A204.1 (cell line): Measurements from ENCODE around the gene RASAL2.
"Not testable (repeated sequence)": the region's sequence is repeated elsewhere in the genome, so short reads cannot be mapped to it uniquely, and the experiment has no call there.

Experiments used
- FAIRE-seq: peaks from 2 replicates; lab custom pipeline; 2012; peaks lifted over from hg19 to GRCh38; lab: Jason Lieb, UNC

The RASAL2 gene

DNA sequence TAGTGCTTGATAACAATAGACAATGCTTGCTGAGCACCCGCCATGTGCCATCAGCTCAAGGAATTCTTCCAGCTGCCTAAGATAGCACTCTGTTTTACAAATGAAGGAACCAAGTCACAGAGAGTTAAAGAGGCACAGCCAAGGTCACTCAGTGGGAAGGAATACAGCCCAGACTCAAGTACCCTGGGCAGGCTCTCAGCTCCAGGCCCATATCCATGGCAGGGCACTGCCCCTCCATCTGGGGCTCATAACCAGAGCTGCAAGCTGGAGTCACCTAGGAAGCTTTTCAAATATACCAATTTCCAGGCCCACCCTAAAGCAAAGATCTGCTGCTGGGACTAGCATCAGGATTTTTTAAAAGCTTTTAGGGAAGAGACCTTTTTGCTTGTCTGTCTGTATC lies 401.3 kb downstream of the RASAL2 start:
- no peak for FAIRE-seq

DNA sequence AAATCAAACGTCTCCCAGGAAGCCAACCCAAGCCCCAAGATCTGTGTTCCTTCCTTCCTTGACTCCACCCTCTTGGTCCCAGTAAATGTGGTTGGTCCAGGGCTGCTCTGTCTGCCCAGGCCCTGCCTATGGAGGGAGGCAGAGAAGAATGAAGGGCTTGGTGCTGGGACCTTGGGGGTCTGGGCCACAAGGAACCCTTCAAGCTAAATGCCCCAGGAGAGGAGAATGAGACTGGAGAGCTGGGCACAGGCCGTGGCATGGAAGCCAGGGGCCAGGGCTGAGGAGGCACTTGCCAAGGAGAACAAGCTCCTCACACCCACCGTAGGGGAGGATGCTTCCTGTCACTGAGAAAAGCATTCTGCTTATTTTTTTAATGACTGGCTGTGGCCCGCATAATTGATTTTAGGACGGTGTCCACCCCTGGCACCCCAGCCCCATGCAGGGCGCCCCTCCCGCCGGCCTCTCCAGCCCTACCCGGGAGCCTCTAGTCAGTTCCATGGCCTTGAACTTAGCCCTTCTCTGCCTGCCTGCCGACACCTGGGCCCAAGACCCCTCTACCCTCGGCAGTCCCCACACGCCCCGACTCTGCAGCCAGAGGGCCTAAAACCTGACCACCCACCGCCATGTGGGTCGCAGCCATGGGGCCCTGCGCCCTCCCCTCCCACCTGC lies 402.0 kb downstream of the RASAL2 start:
- FAIRE-seq, result no peak

DNA sequence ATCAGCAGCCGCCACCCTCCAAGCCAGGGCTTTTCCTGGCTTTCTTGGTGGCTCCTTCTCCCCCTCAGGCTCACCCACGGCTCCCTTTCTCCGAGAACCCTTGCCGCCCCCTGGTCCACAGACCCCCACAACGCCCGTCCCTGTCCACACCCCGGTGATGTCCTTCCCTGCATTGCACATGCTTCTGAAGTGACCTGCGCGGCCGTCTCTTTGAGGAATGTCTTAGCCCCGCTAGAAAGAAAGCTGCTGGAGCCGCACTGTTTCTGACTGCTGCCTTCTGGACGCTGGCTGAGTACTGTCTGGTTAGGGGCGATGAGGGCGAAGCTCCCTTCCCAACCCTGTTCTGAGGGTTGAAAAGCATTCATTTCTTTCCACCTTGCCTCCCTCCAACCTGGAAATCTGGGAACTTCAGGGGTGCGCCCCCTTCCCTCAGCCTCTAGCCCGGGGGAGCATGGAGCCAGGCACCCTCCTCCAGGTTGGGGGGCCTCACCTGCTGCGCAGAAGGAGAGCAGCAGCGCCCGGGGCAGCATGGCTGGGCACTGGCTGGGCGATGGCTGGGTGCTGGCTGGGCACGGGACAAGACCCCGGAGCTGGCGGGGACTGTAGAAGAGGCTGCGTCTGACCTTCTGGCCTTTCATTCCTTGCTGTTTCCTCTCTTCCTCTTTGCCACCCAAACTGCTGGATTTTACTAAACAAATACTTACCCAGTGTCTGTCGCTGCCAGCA lies 402.7 kb downstream of the RASAL2 start, which contains the start of gene CLEC20A:
TSS of gene CLEC20A (minus strand) at position 555 of the 726 bp plus-strand sequence. CDS start at position 530, 25 bp downstream.
- FAIRE-seq, result no peak

DNA sequence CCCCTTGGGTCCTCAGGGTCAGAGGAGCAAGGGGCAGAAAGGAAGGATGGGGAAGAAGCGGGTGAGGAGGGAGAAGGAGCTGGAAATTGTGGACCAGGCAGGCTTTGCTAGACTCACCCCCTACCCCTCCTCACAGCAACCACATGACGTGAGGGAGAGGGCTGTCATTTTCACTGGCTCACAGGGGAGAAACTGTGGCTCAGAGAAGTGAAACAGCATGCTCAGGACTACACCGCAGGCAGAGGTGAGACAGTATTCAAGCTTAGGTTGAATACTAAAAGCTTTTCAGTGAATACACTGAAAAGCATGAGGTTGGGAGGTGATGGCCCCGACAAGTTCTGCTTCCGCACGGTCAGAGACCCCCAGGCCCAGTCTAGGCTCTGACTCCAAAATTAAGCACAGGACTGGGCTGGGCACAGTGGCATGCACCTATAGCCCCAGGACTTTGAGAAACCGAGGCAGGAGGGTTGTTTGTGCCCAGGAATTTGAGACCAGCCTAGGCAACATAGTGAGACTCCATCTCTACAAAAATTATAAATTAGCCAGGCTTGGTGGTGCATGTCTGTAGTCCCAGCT lies 404.1 kb downstream of the RASAL2 start:
- no peak for FAIRE-seq

DNA sequence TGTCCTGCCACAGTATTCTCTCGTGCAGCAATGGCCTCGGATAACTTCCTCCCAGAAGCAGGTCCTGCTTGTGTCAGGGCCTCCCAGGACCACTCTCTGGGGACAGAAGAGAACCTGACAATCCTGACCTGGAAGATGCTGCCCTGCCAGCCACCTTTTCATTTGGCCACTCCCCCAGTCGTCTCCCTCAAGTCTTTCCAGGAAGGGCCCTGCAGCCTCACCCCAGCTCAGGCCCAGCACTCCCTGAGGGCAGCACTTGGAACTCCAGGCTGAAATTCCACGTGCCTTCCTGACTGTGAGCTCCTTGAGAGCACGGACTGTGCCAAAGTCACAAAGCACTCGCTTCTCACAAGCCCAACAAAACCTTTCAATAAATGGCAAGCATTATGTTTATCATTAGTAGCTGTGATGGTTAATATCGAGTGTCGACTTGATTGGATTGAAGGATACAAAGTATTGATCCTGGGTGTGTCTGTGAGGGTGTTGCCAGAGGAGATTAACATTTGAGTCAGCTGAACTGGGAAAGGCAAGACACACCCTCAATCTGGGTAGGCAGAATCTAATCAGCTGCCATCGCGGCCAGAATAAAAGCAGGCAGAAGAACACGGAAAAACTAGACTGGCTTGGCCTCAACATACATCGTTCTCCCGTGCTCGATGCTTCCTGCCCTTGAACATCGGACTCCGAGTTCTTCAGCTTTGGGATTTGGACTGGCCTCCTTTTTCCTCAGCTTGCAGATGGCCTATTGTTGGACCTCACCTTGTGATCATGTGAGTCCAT lies 405.2 kb downstream of the RASAL2 start:
- FAIRE-seq, result no peak

DNA sequence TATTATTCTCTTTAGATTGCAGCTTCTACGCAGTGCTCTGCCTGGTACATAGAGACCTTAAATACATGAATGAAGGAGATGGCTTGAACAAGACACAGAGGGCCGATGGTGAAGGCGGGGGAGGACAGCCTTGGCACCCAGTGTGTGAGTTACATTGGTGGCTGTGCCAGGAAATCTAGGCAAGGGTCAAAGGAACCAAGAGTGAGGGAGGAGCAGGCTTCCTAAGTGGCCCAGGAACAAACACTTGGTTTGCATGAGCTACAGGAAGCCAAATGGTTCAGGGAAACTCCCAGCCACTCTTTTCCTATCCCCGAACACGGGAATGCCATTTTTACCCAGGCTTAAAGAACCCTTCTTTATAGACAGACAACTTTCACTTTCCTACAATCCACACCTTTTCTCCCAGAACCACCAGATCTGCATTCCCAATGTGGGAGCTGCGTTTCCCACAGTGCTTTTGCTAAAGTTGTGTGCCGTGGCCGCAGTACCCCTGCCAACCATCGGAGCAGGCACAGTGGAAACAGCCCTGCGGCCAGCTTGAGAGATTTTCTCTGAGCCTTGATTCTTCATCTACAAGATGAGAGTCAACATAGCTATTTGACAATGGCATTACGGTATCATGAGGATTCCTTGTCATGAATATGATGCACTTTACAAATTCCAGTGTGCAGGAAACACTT lies 406.3 kb downstream of the RASAL2 start:
- no peak for FAIRE-seq

DNA sequence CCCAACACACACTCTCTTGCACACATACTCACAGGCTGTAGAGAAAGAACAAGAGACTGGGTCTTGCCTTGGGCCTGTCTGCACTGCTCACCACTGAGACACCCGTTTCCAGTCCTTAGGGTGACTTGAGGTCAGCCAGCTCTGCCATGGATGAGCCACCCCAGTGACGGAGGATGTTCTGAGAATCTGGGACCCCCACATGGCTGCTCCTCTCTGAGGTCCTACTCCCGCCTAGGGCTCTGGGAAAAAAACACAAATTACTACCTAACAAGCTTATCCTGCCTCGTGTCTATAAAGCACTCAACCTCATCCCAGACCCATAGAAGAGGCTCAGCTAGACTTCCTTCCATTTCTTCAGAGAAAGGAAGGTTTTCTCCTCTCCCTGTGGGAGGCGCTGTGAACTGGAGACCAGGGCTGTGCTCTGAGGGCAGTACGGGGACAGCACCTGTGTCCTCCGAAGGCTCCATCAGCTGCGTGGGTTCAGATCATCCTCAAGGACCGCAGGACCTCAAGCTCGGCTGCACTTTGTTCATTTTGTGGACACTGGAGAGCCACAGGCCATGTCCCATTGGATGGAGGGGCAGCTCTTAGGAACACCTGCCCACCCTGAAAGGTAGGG lies 407.1 kb downstream of the RASAL2 start:
- FAIRE-seq, result no peak

DNA sequence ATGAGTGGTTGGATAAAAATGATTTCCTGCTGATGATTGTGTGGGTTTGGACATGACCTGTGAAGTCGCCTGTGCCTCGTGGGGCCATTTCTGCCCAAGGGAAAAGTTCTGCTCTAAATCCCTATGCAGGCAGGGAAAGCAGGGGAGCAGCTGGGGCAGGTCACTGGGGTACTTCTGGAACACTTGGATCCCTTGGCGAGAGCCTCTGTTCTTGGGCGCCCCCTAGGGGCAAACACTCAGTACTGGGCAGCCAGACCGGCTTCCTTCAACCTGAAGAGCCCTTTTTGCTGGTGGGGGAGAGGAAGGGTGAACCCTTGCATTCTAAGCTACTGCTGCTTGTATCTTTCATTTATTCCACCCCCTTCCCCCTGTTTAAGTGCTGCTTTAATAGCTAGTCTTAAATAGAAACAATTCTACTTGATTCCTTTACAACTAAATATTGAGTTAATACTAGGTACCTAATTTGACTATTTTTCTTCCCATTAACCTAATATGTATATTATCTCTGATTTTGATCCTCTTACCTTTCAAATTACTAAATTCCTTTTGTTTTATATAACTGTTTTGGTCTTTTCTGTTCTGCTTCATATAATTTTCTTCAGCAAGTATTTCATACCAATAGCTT lies 407.9 kb downstream of the RASAL2 start:
- FAIRE-seq, result no peak

DNA sequence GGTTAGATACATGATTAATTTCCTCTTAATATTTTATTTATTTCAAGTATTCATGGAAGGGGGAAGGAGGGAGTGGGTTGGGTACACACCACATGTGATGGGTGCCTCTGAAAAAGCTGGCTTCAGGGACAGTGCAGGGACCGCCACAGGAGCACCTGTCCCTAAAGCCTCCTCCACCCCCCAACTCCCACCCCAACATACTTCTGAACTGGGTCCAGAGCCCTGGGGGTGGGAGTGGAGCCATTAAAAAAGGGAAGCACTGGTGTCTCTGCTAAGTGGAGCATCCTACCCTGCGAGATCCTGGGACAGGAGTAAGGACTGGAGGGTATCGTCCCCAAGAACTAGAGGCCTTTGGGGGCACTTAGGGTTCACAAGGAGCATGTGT lies 408.4 kb downstream of the RASAL2 start:
- FAIRE-seq, result no peak

DNA sequence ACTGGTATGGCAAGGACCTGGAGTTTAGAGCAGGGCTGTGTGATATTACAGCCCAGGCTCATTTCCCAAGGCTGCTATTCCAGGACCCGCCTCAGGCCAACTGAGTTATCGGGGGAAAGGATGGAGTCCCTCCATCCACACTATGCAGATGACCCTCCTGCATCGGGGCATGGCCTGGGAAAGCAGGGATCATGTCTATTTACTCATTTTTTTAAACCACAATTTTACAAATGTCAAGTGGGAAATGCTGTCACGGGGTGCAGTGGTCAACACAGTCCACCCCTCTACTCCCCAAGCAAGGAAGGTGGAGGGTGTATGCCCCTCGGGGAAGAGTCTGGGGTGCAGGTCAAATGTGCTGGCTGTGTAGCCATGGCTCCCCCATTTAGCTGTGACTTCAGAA lies 409.0 kb downstream of the RASAL2 start:
- no peak for FAIRE-seq

DNA sequence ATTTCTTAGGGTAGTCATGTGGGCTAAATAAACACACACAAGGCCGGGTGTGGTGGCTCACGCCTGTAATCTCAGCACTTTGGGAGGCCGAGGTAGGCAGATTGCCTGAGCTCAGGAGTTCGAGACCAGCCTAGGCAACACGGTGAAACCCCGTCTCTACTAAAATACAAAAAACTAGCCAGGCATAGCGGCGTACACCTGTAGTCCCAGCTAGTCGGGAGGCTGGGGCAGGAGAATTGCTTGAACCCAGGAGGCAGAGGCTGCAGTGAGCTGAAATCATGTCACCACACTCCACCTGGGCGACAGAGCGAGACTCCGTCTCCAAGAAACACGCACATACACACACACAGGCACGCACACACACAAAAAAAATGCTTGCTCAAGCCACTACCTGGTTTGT lies 409.4 kb downstream of the RASAL2 start:
- not testable (repeated sequence) for FAIRE-seq

DNA sequence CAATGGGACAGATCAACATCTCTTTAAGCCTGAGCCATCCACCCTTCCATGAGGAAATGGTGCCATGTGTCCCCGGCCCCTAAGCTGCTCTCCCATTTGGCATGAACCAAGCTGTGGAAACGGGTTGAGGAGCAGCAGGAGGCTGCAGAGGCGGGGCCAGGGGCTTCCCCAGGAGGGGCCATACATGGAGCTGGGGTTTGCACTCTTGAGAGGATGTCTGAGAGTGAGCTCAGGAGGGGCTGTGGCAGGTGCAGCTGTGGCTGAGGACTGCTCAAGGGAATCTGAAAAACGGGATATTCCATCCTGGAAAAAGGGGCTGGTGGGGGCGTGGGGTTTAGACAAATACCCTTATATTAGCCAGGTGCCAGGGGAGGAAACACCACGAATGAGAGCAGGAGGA lies 409.9 kb downstream of the RASAL2 start:
- FAIRE-seq, result no peak

DNA sequence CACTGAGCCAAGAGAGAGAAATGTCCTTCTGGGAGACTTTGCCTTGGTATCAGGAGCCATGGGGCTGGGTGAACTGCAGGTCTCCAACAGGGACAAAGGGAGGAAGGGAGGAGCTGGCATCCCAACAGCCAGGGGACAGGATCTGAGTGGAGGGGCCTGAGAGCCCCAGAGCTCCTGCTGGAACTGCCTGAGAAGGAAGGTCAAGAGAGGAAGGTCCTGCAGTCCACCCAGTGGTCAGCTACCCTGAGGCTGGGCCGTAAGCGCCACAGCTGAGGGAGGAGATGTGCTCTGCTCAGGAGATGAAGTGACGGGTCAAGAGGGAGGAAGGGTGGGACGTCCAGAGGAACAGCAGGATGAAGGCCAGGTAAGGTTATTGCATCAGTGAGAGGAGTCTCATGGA lies 410.4 kb downstream of the RASAL2 start:
- FAIRE-seq, result no peak

DNA sequence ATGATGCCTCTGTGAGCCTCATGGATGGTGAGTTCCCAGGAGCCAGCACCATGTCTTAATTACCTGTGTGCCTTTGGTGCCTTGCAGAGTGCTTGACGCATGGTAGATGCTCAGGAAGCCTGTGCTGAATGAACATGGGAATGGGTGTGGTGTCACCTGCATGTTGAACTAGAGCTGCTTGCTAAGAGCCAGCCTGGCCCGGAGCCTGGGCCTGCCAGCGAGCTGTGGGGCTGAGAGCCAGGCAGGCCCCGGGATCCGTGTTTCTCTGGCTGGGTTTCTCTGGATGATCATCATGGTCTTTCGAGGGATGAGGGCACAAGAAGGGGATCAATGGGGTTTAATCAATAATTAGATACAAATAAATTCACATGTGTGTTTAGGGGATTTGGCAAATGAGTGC lies 412.3 kb downstream of the RASAL2 start:
- FAIRE-seq, result no peak

DNA sequence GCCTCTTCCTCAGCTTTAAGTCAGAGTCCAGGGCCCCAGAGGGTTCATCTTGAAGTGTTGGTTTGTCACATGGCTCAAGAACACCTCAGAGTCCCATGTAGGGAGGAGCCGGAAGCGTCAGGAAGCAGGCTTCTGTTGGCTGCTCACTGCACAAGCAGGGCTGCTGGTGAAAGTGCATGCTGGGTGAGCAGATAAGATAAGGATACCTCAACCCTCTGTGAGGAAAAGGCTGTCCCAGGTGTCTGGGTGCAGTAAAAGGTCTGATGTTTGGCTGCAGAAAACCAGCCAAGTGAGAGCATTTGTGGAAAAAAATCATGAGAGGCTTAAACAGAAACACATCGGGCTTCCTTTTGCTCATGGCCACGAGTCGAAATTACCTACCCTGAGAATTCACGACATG lies 412.8 kb downstream of the RASAL2 start:
- no peak for FAIRE-seq

DNA sequence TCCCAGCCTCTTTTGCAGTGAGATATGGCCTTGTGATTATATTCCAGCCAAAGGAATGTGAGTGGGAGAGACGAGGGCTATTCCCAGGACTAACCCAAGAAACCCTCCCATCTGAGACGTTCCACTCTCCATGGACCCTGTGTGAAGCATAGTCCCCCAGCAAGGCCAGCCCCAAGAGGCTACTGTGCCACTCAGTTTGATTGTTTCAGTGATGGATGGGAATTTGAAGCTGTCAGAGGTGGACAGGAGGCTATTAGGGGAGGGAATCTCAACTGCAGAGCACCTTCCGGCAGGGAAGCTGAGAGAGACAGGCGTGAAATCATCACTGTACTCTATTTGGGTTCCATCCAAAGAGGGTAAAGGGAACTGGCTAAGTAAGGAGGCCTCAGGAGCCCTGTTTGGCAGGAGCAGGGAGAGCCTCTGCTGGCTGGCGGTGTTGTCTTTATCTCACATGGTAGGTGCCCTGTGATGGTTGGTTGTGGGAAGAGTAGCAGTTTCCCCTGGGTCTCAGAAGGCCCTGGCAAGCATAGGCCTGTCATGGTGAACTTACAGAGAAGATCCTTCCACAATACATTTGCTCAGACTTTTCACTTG lies 415.6 kb downstream of the RASAL2 start:
- FAIRE-seq, result no peak

DNA sequence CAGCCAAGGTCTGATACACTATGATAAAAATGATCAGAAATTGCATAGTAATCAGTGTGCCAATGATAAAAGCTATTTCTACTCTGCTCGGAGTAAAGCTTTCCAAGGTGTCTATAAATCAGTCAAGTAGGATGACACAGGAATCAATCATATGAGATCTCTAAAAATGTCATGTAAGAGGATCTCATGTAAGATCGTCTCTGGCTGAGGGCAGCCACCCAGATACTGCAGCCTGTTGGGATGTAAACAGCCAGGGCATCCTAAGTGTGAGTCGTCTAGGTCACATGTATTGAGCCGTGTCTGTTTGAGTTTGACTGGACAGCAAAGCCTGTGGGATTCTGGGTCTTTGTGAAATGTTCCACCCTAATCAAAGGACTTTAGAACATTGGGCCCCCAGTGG lies 416.3 kb downstream of the RASAL2 start:
- FAIRE-seq, result no peak

DNA sequence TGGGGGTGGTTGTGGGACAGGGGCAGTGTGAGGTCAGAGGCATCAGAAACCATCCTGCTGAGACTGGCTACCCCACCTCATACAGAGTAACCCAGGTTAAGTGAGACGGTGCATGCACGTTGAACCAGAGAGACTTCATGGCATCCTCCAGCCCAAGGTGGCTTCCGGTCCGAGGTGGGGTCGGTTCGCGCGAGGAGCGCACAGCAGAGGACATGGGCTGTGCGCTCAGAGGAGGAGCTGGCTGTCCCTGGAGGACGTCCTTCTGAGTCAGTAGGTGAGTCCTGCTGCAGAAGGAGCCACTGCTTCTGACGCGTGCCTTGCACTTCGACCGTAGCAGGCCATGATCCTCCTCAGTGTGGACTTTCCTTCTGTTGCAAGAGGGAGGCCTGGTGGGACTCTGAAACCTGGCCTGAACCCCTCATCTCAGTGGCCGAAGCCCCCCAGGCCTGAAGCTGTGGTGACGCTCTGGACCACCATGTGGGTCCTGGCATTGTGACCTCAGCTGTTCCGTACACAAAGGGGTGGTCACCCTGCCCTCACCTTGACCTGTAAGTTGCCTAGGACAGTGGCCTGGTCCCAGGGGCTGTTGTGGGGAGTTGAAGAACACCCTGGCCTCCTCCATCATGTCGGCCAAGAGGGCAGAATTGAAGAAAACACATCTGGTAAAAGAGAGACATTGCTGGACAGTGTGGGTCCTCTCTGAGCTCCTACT lies 418.8 kb downstream of the RASAL2 start, which contains the start of gene TEX35:
TSS of gene TEX35 (plus strand) at position 544 of the 712 bp plus-strand sequence. CDS start at position 624, 80 bp downstream.
- FAIRE-seq, result no peak

DNA sequence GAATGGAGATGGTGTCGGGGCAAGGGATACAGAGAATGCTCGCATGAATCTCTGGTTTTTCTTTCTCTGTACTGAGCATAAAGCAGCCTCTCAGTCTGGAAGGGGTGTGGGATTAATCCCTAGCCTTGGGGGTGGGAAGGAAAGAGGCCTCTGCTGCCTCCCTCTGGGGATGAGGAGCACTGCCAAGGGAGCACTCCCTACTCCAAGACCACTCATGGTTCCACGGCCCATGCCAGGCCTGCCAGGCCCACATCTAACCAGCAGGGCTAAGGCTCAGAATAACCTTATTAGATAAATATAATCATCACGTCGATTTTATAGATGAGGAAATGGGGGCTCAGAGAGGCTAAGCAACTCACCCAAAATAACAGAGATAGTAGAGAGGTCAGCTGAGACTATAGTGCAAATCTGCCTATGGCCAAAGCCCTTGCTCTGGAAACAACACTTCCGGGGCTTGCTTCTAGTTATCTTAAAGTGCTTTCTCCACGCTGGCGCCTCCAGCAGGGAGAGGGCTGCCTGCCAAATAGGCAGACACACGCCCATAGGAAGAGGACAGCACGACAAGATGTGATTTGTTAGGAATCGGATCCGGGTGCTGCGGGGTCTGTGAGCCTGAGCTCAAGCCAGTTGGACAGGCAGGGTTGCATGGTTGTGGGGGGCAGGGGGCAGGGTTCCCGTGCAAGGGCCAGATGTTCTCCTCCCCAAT lies 419.5 kb downstream of the RASAL2 start:
- FAIRE-seq, result no peak
